Stimulated activated CD4-positive, alpha-beta T cell treated with anti-CD3 and anti-CD28 coated beads, Interleukin-1b, Interleukin-23, amount 100 ng/mL, for 48 hours (primary cell): Measurements from ENCODE around the gene RNU7-1.

ENCODE experiments used
- DNase-seq: peaks from one replicate; pipeline ENCODE4 v3.0.0-alpha.2; 2020

RNU7-1 gene

DNA sequence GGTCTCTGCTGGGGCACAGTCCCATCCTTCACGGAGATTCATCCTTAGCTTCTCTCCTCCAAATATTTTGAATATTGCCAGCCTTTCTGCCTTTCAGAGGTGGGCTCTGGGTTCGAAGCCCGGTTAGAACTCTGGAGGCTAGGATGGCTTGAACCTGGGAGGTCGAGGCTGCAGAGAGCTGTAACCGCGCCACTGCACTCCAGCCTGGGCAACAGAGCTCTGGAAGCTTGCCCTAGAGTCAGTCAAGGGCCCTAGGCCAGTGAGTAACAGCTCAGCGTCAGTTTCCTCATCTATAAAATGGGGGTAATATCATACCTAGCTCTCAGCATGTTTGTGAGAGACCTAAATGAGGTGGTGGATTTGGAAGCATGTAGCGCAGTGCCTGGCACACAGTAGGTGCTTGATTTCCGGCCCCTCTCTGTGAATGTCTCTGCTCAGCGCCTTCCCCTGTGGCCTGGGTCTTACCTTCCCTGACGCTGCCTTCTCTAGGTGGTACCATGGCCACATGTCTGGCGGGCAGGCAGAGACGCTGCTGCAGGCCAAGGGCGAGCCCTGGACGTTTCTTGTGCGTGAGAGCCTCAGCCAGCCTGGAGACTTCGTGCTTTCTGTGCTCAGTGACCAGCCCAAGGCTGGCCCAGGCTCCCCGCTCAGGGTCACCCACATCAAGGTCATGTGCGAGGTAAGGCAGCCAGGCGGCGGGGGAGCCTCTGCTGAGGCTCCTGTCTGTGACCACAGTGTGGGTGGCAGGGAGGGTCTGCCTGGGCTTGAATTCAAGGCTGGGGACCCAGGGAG, 10.9 kb downstream of the RNU7-1 start:
- DNase-seq: no peak

DNA sequence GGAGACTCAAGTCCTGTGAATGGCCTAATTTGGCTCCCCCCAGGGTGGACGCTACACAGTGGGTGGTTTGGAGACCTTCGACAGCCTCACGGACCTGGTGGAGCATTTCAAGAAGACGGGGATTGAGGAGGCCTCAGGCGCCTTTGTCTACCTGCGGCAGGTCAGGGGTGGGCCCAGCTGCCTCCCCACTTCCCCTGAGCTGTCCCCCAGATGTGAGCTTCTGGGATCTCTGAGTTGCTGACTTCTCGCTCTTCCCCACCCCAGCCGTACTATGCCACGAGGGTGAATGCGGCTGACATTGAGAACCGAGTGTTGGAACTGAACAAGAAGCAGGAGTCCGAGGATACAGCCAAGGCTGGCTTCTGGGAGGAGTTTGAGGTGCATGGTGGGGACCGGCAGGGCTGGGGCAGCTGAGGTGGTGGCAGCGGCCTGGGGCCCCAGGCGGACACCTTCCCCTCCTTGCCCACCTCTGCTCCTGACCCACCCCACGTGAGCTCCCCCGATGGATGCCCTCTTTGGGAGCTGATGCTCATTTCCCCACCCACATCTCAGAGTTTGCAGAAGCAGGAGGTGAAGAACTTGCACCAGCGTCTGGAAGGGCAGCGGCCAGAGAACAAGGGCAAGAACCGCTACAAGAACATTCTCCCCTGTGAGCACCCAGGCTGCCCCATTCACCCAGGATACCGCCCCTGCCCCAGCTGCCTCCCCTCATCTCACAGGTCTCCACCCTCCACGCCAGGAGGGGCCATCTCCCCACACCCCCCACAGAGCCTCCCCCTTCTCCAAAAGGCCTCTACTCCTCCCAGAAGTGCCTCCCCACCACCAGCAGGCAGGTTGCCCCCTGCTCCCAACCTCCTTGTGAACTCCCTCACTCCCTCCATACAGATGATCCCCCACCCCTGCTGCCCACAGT, 11.7 kb downstream of the RNU7-1 start:
- no peak for DNase-seq

DNA sequence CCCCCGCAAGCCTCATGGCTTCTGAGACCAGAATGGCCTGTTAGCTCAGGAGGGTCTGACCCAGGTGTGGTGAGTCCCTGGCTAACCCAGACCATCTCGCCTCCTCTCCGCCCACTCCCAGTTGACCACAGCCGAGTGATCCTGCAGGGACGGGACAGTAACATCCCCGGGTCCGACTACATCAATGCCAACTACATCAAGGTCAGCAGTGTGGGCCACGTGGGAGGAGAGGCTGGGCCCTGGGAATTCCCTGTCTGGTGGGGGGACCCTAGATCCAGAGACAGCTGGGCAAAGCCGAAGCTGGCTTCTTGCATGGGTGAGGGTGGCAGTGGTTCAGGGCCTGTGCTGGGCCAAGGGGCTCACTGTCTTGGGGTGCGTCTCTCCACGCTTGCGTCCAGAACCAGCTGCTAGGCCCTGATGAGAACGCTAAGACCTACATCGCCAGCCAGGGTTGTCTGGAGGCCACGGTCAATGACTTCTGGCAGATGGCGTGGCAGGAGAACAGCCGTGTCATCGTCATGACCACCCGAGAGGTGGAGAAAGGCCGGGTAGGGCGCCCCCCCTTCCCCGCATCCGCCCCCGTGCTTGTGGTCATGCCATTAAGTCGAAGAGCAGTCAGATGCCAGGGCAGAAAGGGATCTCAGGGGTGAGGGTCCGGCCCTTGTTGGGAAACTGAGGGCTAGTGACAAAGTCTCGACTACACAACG, 12.6 kb downstream of the RNU7-1 start:
- DNase-seq: no peak

GRCh38 chr12:6957151-6957701, 13.6 kb downstream of the RNU7-1 start:
- no peak for DNase-seq

GRCh38 chr12:6957741-6958608, 14.4 kb downstream of the RNU7-1 start:
- DNase-seq: no peak

DNA sequence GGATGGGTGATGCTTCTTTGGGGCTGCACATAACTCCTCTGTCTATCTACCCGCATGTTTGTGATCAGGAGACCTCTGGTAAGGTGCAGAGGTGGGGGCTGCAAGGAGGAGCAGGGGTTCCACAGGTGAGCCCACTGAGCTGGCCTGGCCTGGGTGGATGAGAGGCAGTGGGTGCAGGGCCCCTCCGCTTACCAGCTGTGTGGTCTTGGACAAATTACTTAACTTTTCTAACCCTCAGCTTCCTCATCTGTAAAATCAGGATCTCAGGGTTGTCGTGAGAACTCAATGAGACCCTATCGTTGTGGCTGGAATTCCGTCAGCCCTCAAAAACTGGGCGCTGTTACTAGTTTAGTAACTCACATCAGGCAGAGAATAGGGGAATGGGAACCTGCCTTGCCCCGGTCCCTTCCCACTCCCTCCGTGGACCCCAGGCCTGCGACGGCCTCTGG, 15.0 kb downstream of the RNU7-1 start:
- no peak for DNase-seq

DNA sequence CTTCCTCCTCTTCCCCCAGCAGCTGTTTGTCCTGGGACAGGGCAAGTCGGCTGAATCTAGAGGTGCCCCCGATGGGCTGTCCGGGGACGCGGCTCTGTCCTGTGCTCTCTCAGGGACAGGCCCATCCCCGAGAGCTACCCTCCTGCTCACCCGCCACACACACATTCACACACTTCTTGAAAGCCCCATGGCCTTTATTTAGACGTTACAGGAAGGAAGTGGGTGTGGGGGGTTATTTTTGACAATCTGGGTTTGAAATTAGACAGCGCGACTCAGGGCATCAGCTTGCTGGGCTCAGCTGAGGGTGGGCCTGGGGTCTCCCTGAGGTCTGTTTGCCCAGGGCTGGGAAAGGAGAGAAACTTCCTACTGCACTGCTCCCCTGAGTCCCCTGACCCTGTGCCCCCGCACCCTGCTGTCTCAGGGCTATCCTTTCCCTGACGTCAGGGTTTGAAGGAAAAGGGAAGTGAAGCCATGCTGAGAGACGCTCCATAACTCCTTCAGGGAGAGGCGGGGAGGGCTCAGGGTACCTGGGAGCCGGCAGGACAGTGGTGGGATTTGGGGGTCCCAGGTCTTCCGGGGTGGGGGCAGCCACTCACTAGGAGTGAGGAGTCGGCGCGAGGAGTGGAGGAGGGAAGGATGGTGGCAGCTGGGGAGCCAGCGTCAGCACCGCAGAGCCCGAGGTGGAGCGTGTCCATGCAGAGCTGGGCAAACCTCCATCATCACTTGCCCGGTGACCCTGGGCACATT, 15.6 kb downstream of the RNU7-1 start:
- peak; percentile 57 for DNase-seq

GRCh38 chr12:6959805-6960592, 16.4 kb downstream of the RNU7-1 start:
- no peak for DNase-seq

DNA sequence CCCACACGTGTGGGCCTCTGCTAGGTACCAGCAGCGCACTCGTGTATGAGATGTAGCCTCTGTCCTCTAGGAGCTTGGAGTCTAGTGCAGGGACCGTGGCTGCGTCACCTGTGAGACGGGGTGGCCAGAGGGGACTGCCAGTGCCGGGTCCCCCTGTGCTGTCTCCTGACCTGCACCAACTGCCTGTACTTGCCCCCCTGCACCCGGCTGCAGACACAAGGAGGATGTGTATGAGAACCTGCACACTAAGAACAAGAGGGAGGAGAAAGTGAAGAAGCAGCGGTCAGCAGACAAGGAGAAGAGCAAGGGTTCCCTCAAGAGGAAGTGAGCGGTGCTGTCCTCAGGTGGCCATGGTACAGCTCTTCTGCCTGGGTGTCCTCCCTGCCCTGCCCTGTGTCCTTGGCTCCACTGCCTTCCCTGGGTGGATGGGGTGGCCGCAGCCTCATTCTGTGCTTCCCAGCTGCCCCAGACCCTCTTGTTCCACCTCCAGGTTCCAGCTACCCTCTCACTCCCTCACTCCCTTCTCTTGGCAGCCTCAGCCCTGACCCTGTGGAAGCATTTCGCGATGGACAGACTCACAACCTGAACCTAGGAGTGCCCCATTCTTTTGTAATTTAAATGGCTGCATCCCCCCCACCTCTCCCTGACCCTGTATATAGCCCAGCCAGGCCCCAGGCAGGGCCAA, 17.1 kb downstream of the RNU7-1 start:
- DNase-seq: no peak

GRCh38 chr12:6961278-6961694, 17.7 kb downstream of the RNU7-1 start:
- DNase-seq: peak; percentile 94

GRCh38 chr12:6961695-6962284, 18.2 kb downstream of the RNU7-1 start:
- DNase-seq: peak; percentile 68

DNA sequence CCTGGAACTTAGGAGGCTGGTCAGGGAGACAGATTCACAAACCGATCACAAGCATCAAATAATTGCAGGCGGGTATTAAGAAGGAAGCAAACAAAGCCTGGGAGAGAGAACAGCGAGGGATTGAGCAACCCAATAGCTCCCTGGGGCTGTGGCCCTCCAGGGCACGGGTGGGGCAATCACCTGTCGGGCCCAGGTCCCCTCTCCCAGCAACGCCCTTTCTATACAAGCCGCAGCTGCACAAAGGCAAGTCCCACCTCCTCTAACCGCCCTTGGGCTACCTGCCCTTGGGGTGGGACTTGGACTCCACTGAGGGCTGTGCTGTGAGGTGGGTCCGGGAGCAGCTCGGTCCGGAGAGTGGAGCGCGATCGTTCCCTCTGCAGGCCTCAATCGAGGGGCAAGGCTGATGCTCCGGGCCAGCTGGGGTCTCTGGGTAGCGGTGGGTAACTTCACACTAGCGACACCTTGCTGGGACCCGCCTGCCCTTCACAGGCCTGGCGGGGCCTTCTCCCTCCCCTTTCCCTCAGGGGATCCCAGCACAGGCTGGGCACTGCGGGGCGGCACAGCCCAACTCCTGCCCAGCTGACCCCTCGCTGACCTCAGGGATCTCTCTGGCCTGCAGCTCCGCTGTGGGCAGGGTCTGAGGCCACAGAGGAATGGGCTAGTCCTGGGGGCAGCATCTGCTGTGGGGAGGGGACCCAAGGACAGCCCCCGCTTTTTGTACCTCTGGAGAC, 18.8 kb downstream of the RNU7-1 start:
- DNase-seq: no peak

DNA sequence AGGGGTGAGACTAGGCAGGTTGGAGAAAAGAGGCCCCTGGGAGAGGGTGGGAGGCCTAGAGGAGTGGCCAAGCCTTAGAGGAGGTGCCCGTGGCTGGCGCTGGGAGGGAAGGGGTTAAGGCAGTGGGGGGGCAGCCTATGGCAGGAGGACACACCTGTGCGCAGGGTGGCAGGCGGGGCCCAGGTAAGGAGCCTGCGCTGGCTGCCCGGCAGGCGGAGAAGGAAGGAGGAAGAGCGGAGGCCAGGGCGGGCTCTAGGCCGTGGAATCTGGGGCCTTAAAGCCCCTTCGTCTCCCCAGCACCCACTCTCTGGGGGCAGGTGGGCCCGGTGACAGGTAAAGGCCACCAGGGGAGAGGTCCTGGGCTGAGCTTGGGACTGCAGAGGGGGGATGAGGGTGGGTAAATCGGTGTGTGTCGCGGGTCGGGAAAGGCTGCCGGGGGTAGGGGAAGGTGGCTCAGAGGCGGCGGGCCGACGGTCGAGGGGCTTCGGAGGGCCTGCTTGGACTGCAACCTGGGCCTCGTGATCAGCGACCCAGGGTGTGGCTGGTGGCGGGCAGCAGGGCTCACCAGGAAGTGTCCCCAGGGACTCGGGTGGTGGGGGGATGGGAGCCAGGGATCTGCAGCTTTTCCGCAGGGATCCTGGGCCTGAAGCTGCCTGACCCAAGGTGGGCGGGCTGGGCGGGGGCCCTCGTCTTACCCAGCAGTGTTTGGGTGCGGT, 19.6 kb downstream of the RNU7-1 start:
- DNase-seq: no peak

DNA sequence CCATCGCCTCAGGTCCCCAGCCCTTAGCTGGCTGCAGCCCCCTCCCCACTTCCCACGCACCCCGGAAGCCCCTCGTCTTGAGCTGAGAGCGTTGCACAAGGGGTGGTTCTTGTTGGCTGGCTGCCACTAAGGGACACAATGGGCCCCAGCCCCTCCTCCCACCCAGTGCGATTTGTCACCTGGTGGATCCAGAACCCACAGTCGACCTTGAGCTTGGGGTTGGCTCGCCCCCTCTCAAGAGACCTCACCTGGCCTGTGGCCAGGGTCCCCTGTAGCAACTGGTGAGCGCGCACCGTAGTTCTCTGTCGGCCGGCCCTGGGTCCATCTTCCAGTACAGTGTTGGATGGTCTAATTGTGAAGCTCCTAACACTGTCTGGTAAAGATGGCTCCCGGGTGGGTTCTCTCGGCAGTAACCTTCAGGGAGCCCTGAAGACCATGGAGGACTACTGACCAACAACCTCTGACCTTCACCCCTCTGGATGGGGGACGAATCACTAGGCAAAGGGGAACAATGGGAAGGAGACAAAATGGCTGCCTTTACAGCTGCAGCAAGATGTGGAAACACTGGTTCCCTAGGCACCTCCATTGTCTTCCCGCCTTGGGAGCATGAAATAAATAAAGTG, 20.3 kb downstream of the RNU7-1 start:
- no peak for DNase-seq

GRCh38 chr12:6964605-6965025, 21.0 kb downstream of the RNU7-1 start:
- no peak for DNase-seq

DNA sequence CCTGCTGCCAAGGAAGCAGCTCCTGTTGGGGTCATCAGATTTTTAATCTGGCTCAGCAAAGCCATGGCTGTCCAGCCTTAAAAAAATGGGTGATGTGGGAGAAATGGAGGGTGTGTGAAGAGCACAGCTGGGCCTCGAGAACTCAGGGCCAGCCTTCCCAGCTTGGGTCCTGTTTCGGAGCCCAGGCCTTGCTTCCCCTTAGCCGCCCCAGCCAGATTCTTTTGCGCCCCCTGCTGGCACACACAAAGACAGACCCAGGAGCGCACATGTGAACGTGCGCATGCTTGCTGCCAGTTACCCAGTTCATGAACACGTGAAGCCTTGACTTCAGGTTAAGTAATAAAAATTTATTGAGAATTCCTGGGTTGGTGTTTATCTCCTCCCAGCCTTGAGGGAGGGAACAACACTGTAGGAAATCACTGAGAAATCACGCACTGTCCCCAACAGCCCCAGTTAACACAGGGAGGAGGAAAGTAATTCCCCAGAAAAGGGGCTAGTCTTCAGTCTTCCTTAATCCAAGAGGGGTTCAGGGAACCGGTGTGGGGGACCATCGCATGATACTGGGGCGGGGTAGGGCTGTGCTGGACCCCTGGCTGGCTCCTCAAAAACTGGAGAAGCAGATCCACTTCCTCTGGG, 21.5 kb downstream of the RNU7-1 start:
- DNase-seq: peak; percentile 88

- DNase-seq: no peak
Measured at GRCh38 chr12:6965714-6966113, 22.1 kb downstream of the RNU7-1 start.
